ENCODE results near the gene PGAM5. TPM values are rescaled to one million over a fixed set of nuclear protein-coding genes. Genes with fewer than 3 reads are reported as not detected.

Gene PGAM5
- total and polyA plus RNA-seq, 2 of the 13 experiments (the other 11 are each of a cell fraction or from before 2014, with no cell fraction given) = 18.0 to 77.9 TPM

- no peak for ATAC-seq
- no peaks in the 10 kb centered on the region for H3K9me3 ChIP-seq (ENCODE audit: low read length)
- H3K79me2 ChIP-seq (ENCODE audit: insufficient read depth, low read length) = no peaks in the 10 kb centered on the region
- no peak overlapping the region for H3K9ac ChIP-seq (ENCODE audit: insufficient read depth, low read depth, low read length)
- H3K27me3 ChIP-seq (ENCODE audit: control insufficient read depth in 1 of 2, insufficient read depth in 2 of 2, low read length in 2 of 2) = no peaks in the 10 kb centered on the region
- H3K36me3 ChIP-seq (replicated peaks in 1 of 2; ENCODE audit: control insufficient read depth in 1 of 2, insufficient read depth in 2 of 2, low read length in 2 of 2) = peaks cover 29 to 69% of the 10 kb centered on the region in 2 experiments; a peak in 4 of 5 replicates
- no peak for TF ChIP-seq ZIK1 (CRISPR knock-in tag; IDR thresholded peaks at IDR 0.05; ENCODE audit: borderline replicate concordance, low read depth)
- no peak for TF ChIP-seq ZFAT (CRISPR knock-in tag; conservative IDR thresholded peaks at IDR 0.05)
- no peak for DNase-seq (ENCODE audit: low spot score)
- in situ Hi-C loops (cut with HindIII; ENCODE audit: extremely low pct_ligation_motif_present, low pct_unique_long_range_greater_than_20kb) (no loop called here), intact Hi-C loops (cut with micrococcal nuclease; ENCODE audit: unreplicated experiment) (no loop called here)
- whole genome bisulfite sequencing (ENCODE audit: low lambda C conversion rate) = 94% methylated on average over 17 of the region's 17 CpGs
- CTCF ChIA-PET (ENCODE audit: low intra/inter-chr PET ratio, low total read pairs) = no interaction called here
- H3K4me2 ChIP-seq (ENCODE audit: low read depth, low read length) = no peak overlapping the region
- no peaks in the 10 kb centered on the region for H3K4me1 ChIP-seq (ENCODE audit: insufficient read depth, low read length)
- H3K27ac ChIP-seq (ENCODE audit: extremely low read length, insufficient read depth, low read length) = no peak overlapping the region
- FAIRE-seq = no peak
- BruUV-seq (replicated peaks) = no TSS peak
- H3K4me3 ChIP-seq (replicated peaks in 1 of 3; ENCODE audit: insufficient read depth in 1 of 3, low read depth in 2 of 3, low read length in 3 of 3) = no peak overlapping the region
- no peaks in the 10 kb centered on the region for H4K20me1 ChIP-seq (ENCODE audit: insufficient read depth, low read length)
- POLR2A ChIA-PET = no interaction called here
- H2AFZ ChIP-seq (ENCODE audit: low read length) = no peak overlapping the region
Measured at GRCh38 chr12:132731574-132731973, 20.9 kb downstream of the PGAM5 start.

GRCh38 chr12:132734206-132734605 is 23.6 kb downstream of the PGAM5 start:
- no peaks in the 10 kb centered on the region for H3K79me2 ChIP-seq (ENCODE audit: insufficient read depth, low read length)
- H3K4me2 ChIP-seq (ENCODE audit: low read depth, low read length) = no peak overlapping the region
- no peak overlapping the region for H3K9ac ChIP-seq (ENCODE audit: insufficient read depth, low read depth, low read length)
- intact Hi-C loops (cut with micrococcal nuclease; ENCODE audit: unreplicated experiment) = no loop called here
- WGBS (ENCODE audit: low lambda C conversion rate) = 91% methylated on average over 10 of the region's 10 CpGs
- no peaks in the 10 kb centered on the region for H3K9me3 ChIP-seq (ENCODE audit: low read length)
- no peak for DNase-seq (ENCODE audit: low spot score)
- peaks cover 28 to 66% of the 10 kb centered on the region in 2 experiments; a peak in 4 of 5 replicates for H3K36me3 ChIP-seq (replicated peaks in 1 of 2; ENCODE audit: control insufficient read depth in 1 of 2, insufficient read depth in 2 of 2, low read length in 2 of 2)
- no peaks in the 10 kb centered on the region for H4K20me1 ChIP-seq (ENCODE audit: insufficient read depth, low read length)
- H3K27ac ChIP-seq (ENCODE audit: extremely low read length, insufficient read depth, low read length) = no peak overlapping the region
- in situ Hi-C loops (cut with HindIII; ENCODE audit: extremely low pct_ligation_motif_present, low pct_unique_long_range_greater_than_20kb) = no loop called here
- ATAC-seq = no peak
- ChIA-PET POLR2A (no interaction called here), CTCF (ENCODE audit: low intra/inter-chr PET ratio, low total read pairs) (no interaction called here)
- no peak overlapping the region for H3K4me3 ChIP-seq (replicated peaks in 1 of 3; ENCODE audit: insufficient read depth in 1 of 3, low read depth in 2 of 3, low read length in 3 of 3)
- H3K27me3 ChIP-seq (ENCODE audit: control insufficient read depth in 1 of 2, insufficient read depth in 2 of 2, low read length in 2 of 2) = no peaks in the 10 kb centered on the region
- TF ChIP-seq PITX1 (CRISPR knock-in tag; IDR thresholded peaks at IDR 0.05) = no peak
- no peak for TF ChIP-seq REXO4 (CRISPR knock-in tag; IDR thresholded peaks at IDR 0.05; ENCODE audit: borderline replicate concordance)
- TF ChIP-seq HMGA1 (CRISPR knock-in tag; conservative IDR thresholded peaks at IDR 0.05) = no peak
- TF ChIP-seq, protein P1, sequence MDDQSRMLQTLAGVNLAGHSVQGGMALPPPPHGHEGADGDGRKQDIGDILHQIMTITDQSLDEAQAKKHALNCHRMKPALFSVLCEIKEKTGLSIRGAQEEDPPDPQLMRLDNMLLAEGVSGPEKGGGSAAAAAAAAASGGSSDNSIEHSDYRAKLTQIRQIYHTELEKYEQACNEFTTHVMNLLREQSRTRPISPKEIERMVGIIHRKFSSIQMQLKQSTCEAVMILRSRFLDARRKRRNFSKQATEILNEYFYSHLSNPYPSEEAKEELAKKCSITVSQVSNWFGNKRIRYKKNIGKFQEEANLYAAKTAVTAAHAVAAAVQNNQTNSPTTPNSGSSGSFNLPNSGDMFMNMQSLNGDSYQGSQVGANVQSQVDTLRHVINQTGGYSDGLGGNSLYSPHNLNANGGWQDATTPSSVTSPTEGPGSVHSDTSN (CRISPR knock-in tag; IDR thresholded peaks at IDR 0.05; ENCODE audit: borderline replicate concordance) = no peak
- no peak for TF ChIP-seq PCBP1 (IDR thresholded peaks at IDR 0.05; ENCODE audit: borderline replicate concordance, low read depth, low read length)
- TF ChIP-seq, protein P2, sequence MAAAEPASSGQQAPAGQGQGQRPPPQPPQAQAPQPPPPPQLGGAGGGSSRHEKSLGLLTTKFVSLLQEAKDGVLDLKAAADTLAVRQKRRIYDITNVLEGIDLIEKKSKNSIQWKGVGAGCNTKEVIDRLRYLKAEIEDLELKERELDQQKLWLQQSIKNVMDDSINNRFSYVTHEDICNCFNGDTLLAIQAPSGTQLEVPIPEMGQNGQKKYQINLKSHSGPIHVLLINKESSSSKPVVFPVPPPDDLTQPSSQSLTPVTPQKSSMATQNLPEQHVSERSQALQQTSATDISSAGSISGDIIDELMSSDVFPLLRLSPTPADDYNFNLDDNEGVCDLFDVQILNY (CRISPR knock-in tag; conservative IDR thresholded peaks at IDR 0.05) = no peak
- TF ChIP-seq ZNF619 (CRISPR knock-in tag; IDR thresholded peaks at IDR 0.05) = no peak
- TF ChIP-seq KDM5A (IDR thresholded peaks at IDR 0.05; ENCODE audit: borderline replicate concordance, low read length) = no peak
- TF ChIP-seq ZNF432 (CRISPR knock-in tag; IDR thresholded peaks at IDR 0.05; ENCODE audit: borderline replicate concordance) = no peak
- TF ChIP-seq ZNF556 (CRISPR knock-in tag; IDR thresholded peaks at IDR 0.05; ENCODE audit: borderline replicate concordance) = no peak
- no peak overlapping the region for H2AFZ ChIP-seq (ENCODE audit: low read length)
- H3K4me1 ChIP-seq (ENCODE audit: insufficient read depth, low read length) = no peaks in the 10 kb centered on the region
- FAIRE-seq = no peak
- no TSS peak for BruUV-seq (replicated peaks)
